Heart left ventricle (tissue), 16 donors: ENCODE data around the gene TMEM91. TPM values are rescaled to one million over a fixed set of nuclear protein-coding genes. Genes with fewer than 3 reads are reported as not detected.
"Not testable (repeated sequence)": the region's sequence is repeated elsewhere in the genome, so short reads cannot be mapped to it uniquely, and the experiment has no call there.

Experiments
- ATAC-seq, 4 donors: fragments of 200-7000 bp; cut with Tn5 transposase; one replicate each; pipeline ENCODE4 v1.9.1; 2020 to 2022; ENCODE audit warnings: moderate library complexity in 4 of 4, mild to moderate bottlenecking in 3 of 4, moderate number of reproducible peaks in 1 of 4
- DNase-seq, 5 donors: peaks; one replicate each; pipeline ENCODE4 v3.0.0-alpha.2; 2020
- H3K27ac ChIP-seq, 12 donors: fragments of 200-600 bp; sonication (generic) in 4 of 12; one replicate each; pipeline versions ENCODE4 v1.5.0 to v1.8.0; 2016 to 2022; ENCODE audit warnings: mild to moderate bottlenecking in 2 of 12
- H3K27me3 ChIP-seq, 9 donors: fragments of 200-600 bp; sonication (generic) in 2 of 9; one replicate each; pipeline versions ENCODE4 v1.5.1 to v1.8.0; 2016 to 2022; ENCODE audit warnings: mild to moderate bottlenecking in 3 of 9
- H3K36me3 ChIP-seq, 9 donors: fragments of 200-600 bp; sonication (generic) in 2 of 9; one replicate each; pipeline versions ENCODE4 v1.5.0 to v1.8.0; 2018 to 2022; ENCODE audit warnings: mild to moderate bottlenecking in 2 of 9
- H3K4me1 ChIP-seq, 12 donors: fragments of 200-600 bp; sonication (generic) in 4 of 12; one replicate each; pipeline versions ENCODE4 v1.5.0 to v1.8.0; 2016 to 2022; ENCODE audit warnings: mild to moderate bottlenecking in 3 of 12
- H3K4me3 ChIP-seq, 12 donors: fragments of 200-600 bp; sonication (generic) in 4 of 12; one replicate each; pipeline versions ENCODE4 v1.5.0 to v1.8.0; 2017 to 2022; ENCODE audit warnings: mild to moderate bottlenecking in 9 of 12, moderate library complexity in 4 of 12
- H3K9me3 ChIP-seq, 12 donors: fragments of 200-600 bp; sonication (generic) in 4 of 12; one replicate each; pipeline versions ENCODE4 v1.5.0 to v1.8.0; 2016 to 2022; ENCODE audit warnings: mild to moderate bottlenecking in 1 of 12
- CTCF ChIP-seq, 12 donors: fragments of 200-600 bp; sonication (generic) in 4 of 12; IDR thresholded peaks; one replicate each; pipeline versions ENCODE4 v1.5.0 to v1.8.0; 2018 to 2022; ENCODE audit warnings: antibody characterized with exemption in 12 of 12, mild to moderate bottlenecking in 5 of 12
- POLR2A ChIP-seq, 2 donors: fragments of 450-650 bp; IDR thresholded peaks; one replicate each; pipeline ENCODE4 v1.6.1; 2017; ENCODE audit warnings: antibody characterized with exemption in 2 of 2, mild to moderate bottlenecking in 2 of 2, moderate library complexity in 2 of 2
- WGBS, 4 donors: extraction: QIAGEN DNeasy Blood & Tissue Kit in 2 of 4; methylation state at CpG; one replicate each; pipeline versions ENCODE4 v1.1.5 to v1.1.7; 2013 to 2018; 5-methylcytosine and 5-hydroxymethylcytosine counted together
- intact Hi-C, 10 donors: fragments of 100-400 bp; cut with DNase I; formaldehyde crosslinking; loops; one replicate each; pipeline versions ENCODE4 v1.11.1 to v1.14.2; 2022
- polyA plus RNA-seq, 2 donors: library from polyadenylated mRNA; stranded (reverse); fragments of 200-250 nt; gene quantifications; one replicate each; pipeline ENCODE4 v1.2.3, GENCODE V29; 2013
- total RNA-seq, 9 donors: library from RNA; depleted of rRNA in 2 of 9; stranded (reverse); fragments of >200 nt in 2 of 9; fragmentation: NEBNext Ultra II Directional in 3 of 9; extraction: Animal tissue kit (Norgen Biotek cat#: 25700) in 3 of 9; gene quantifications; one replicate each; pipeline versions ENCODE4 v1.1.0 to v1.2.4, GENCODE V29; 2016 to 2023
- donor health status: ischemic (EF 13 %, LVEDD 7.1; RV severe dilation, severe dysfunction).
- donor health status: healthy with polysubstance abuse.
- donor health status: DM: no; HTN: yes; CAD: no.
- donor health status: DM: no; HTN: no; CAD: no.
- donor health status: ischemic (EF 25% LVEDD 6.9; RV normal size, moderate dysfunction).
- donor health status: ischemic (EF 25% LVEDD 5.7; RV mildly dilated, moderate dysfunction).
- donor health status: healthy.
- donor health status: DM: yes; HTN: yes; CAD: no.
- donor health status: ischemic (EF 35%, LVEDD 5.7; RV mildly dilated, moderate dysfunction).
- donor health status: nonischemic (EF 11% LVEDD 7.7; RV severe dilation, severe dysfunction).
- donor health status: DM: yes; HTN: yes; CAD: no.
- donor health status: PGD.
- donor health status: ischemic (EF 29% LVEDD 5.4; RV normal size, mild dysfunction).
- donor health status: nonischemic (EF 23%, LVEDD 6.1; RV moderate dilation, normal function).

Gene TMEM91
- total and polyA plus RNA-seq, 11 donors, result 1.0 to 6.7 (median 2.5) TPM

DNA sequence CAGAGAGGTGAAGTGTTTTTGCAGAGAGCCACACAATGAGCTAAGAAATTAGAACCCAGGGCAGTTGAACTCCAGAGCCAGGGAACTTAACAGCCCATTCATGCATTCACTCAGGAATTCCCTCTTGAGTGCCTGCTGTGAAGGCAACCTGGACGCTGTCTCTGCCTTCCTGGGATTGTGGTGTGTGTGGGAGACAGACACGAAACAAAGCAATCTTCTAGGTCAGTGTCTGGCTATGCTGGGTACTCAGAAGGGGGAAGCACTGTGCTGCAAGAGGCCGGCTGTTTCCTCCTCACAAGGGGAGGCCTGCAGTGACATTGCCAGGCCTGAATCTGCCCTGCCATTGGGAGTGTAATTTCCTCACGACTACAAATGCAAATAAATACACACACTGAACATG lies 30.9 kb downstream of the TMEM91 start:
- peak overlapping the region in 11 of 12 donors; percentile 38 to 88 (median 78) for H3K27ac ChIP-seq

DNA sequence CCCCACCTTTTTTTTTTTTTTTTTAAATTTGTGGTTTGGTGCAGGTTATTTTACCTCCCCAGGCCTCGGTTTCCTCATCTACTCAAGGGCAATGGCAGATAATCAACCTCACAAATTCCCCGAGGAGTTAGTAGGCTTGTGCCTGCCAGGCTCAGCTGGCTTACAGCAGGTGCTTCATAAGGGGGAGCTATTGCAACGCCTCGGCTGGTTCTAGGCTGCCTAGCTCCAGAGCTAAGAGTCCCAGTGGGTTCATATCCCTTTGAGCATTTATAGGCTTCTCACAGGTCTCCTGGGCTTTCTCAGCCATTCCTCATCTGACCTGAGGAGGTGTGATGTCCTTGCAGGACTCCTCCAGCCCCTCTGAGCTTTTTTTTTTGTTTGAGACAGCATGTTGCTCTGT lies 31.9 kb downstream of the TMEM91 start:
- ATAC-seq, result peak in 1 of 4 donors; percentile 34
- no peaks in the 10 kb centered on the region for H3K27me3 ChIP-seq
- H3K27ac ChIP-seq, result peak overlapping the region; percentile 55 to 88 (median 78)
- no peaks in the 10 kb centered on the region for H3K9me3 ChIP-seq
- H3K4me1 ChIP-seq, result peaks cover 0 to 90% (median 77%) of the 10 kb centered on the region in 12 donors
- no peak overlapping the region for H3K4me3 ChIP-seq
- no peak for DNase-seq
- intact Hi-C loops, result loop anchor here in 1 of 10 donors (2.0 kb wide), 1 partner anchor 19 kb away; the partner anchor contains the start of gene B3GNT8
- WGBS, 4 donors, result 37 to 59% (median 51%) methylated on average over 4 of the region's 4 CpGs
- TF ChIP-seq CTCF (IDR thresholded peaks at IDR 0.05) (peak in 5 of 12 donors; percentile 9 to 30 (median 15)), POLR2A (IDR thresholded peaks at IDR 0.05) (no peak)
- peaks cover 0 to 27% (median 8%) of the 10 kb centered on the region in 9 donors for H3K36me3 ChIP-seq

More for the DNA sequence above, 30.9 kb downstream of the TMEM91 start:
- TF ChIP-seq POLR2A (IDR thresholded peaks at IDR 0.05), result no peak
- peak in 1 of 12 donors; percentile 23 for TF ChIP-seq CTCF (IDR thresholded peaks at IDR 0.05)
- no peak overlapping the region for H3K4me3 ChIP-seq
- peaks cover 0 to 21% (median 0%) of the 10 kb centered on the region in 9 donors for H3K36me3 ChIP-seq
- no peaks in the 10 kb centered on the region for H3K27me3 ChIP-seq
- ATAC-seq, result peak in 3 of 4 donors; percentile 8 to 57 (median 55)
- peak in 2 of 5 donors; percentile 37 to 68 for DNase-seq
- peaks cover 0 to 93% (median 79%) of the 10 kb centered on the region in 12 donors for H3K4me1 ChIP-seq
- intact Hi-C loops, result no loop called here
- 23 to 53% (median 43%) methylated on average over 4 of the region's 4 CpGs for WGBS, 4 donors
- no peaks in the 10 kb centered on the region for H3K9me3 ChIP-seq

DNA sequence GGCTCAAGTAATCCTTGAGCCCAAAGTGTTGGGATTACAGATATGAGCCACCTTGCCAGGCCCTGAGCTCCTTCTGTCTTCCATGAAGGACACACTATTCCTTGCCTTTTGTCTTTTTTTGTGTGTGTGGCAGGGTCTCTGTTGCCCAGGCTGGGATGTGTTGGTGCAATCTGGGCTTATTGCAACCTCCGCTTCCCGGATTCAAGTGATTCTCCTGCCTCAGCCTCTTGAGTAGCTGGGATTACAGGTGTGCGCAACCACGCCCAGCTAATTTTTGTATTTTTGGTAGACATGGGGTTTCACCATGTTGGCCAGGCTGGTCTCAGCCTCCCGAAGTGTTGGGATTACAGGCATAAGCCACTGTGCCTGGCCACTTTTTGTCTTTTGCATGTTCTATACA lies 32.5 kb downstream of the TMEM91 start:
- H3K4me1 ChIP-seq, result peaks cover 0 to 84% (median 71%) of the 10 kb centered on the region in 12 donors
- H3K9me3 ChIP-seq, DNase-seq, ATAC-seq, H3K27me3 ChIP-seq, H3K4me3 ChIP-seq: not testable (repeated sequence)
- 93 to 99% (median 96%) methylated on average over 5 of the region's 5 CpGs for WGBS, 4 donors
- H3K27ac ChIP-seq, result peak overlapping the region; percentile 55 to 88 (median 78)
- intact Hi-C loops, result loop anchor here in 1 of 10 donors (2.0 kb wide), 1 partner anchor 18 kb away; the partner anchor contains the start of gene B3GNT8
- H3K36me3 ChIP-seq, result peaks cover 0 to 29% (median 12%) of the 10 kb centered on the region in 9 donors

DNA sequence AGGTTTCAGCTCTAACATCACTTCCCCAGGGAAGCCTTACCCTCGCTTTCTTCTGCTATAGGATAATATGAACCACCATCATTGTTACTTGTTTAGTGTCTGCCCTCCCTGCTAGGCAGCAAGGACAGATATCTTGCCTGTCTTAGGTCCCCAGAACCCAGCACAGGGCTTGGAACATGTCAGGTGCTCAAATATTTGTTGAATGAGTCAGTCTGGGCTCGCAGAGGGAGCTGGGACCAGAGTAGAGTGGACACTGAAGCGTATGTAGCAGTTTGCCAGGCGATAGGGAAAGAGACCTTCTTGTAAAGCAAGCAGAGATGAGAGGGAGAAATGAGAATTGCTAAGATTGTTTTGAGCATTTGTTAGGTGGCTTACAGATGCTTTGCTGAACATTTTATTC lies 33.0 kb downstream of the TMEM91 start:
- Histone ChIP-seq H3K4me1 (peaks cover 0 to 82% (median 68%) of the 10 kb centered on the region in 12 donors), H3K4me3 (no peak overlapping the region), H3K36me3 (peaks cover 0 to 33% (median 16%) of the 10 kb centered on the region in 9 donors), H3K9me3 (no peaks in the 10 kb centered on the region), H3K27me3 (no peaks in the 10 kb centered on the region), H3K27ac (peak overlapping the region; percentile 55 to 88 (median 78))
- intact Hi-C loops, result loop anchor here in 1 of 10 donors (2.0 kb wide), 1 partner anchor 18 kb away; the partner anchor contains the start of gene B3GNT8
- TF ChIP-seq CTCF (IDR thresholded peaks at IDR 0.05) (no peak), POLR2A (IDR thresholded peaks at IDR 0.05) (no peak)
- WGBS, 4 donors, result 42 to 57% (median 51%) methylated on average over 4 of the region's 4 CpGs
- ATAC-seq, result peak; percentile 69 to 75 (median 73)
- peak in 4 of 5 donors; percentile 56 to 66 (median 58) for DNase-seq
